GM19025 (cell line): ENCODE results near the gene UPF1.
"Not testable (repeated sequence)": the region's sequence is repeated elsewhere in the genome, so short reads cannot be mapped to it uniquely, and the experiment has no call there.

Experiments used
- ATAC-seq: cut with Tn5 transposase; IDR thresholded peaks from one replicate; pipeline ENCODE4 v1.9.1; 2021; ENCODE audit warnings: mild to moderate bottlenecking, low read depth, moderate library complexity; ENCODE audit not compliant: unreplicated experiment

Gene UPF1

DNA sequence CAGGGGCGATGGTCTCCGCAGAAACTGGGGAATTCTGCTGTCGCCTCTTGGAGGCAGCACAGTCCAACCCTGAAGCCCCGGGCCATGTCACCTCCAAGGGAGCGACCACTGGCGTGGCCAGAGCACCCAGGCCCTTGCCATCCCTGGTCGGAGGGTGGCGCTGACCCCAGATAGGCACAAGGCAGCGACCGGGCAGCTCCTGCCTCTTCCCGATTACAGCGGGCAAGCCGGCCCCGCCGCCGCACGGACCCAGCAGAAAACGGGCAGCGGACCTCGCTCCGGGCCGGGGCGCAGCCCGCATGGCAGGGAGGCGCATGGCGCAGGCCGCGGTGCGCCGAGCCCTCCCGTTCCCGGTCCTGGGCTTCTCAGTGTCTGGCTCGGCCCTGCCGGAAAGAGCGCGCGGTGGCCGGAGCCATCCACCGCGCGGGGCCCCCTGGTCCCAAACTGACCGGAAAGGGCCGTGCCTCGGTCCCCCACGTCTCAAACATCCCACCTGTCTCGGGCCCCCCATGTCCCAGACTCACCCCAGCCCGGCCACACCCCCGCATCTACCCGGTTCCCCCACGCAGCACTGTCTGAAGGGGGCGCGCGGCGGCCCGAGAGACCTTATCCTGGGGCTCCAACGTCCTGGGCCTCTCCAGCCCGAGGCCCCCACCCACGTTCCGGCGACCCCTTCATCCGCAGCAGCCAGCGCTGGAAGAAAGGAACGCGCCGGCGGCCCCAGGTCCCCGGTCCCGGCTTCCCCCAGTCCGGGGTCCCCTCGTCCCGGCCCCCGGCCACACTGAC lies 63.5 kb downstream of the UPF1 start:
- no peak for ATAC-seq

DNA sequence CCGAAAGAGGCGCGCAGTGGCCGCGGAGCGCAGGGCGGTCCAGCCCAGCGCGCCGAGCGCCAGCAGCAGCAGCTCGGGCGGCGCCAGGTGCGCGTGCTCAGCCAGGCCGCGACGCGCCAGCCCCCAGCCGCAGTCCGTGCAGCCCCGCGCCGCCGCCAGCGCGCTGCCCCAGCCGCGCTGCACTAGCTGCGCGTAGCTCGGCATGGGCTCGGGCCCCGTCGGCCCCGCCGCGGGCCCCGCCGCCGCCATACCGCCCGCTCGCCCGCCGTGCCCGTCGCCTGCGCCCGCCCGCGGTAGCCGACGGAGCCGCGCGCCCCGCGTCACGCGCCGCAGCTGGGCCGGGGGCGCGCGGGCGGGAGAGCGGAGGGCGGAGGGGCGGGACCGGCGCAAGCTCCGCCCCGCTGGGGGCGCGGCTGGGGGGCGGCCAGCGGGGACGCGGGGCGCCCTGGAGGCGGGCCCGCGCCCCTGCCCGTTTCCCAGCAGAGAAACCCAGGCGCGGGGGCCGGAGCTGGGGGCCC lies 64.1 kb downstream of the UPF1 start, which contains the start of gene CERS1:
Gene CERS1 (minus strand): TSS at position 335 of the 518 bp plus-strand sequence. CDS start 86 bp downstream, at position 249.
- ATAC-seq, result no peak

DNA sequence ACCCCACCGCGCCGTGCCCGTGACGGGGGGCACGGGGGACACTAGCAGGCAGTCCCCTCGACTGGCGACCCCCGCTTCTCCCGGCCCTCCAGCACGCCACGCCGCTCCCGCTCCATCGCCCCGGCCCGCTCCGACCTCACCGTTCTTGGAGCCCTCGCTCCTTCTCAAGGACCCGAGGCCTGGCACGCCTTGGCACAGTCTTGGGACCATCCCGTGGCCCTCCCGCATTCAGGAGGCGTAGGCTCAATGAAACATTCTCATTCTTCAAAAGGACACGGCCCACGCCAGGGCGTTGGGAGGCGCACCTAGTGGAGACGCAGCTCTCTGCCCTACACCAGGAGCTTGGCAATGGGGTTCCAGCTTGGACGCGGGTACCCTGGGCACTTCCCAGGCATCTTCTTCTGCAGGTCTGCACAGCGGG lies 64.7 kb downstream of the UPF1 start:
- ATAC-seq, result no peak

DNA sequence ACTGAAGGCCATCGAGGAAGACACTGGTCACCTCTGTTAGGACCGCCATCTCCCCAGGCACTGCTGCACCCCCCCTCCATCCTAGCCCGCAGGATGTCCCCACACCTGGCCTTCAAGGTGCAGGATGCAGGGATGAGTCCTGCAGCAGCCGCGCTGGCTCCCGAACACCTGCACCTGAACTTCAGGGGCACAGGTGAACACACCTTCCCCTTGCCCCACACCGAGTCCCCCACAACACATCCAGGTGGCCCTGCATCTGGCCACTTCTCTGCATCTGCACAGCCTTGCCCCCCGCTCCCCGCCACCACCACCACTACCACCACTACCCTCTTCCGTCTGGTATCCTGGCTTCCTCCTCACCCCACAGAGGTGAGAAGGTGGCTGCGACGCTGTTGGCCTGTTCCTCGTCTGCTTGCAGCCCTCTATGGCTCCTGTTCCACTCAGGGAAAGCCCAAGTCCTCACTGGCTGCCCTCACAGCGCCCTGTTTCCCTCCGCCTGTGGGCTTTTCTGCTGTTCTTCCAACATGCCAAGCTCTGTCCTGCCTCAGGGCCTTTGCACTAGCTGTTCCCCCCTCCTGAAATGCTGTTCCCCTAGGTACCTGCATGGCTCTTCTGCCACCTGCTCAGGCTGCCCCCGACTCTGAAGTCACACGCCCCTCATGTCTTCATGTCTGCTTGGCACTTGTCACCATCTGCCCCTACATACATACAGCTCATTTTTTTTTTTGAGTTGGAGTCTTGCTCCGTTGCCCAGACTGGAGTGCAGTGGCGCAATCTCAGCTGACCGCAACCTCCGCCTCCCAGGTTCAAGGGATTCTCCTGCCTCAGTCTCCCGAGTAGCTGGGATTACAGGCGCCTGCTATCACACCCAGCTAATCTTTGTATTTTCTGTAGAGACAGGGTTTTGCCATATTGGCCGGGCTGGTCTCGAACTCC lies 65.6 kb downstream of the UPF1 start:
- no peak for ATAC-seq

DNA sequence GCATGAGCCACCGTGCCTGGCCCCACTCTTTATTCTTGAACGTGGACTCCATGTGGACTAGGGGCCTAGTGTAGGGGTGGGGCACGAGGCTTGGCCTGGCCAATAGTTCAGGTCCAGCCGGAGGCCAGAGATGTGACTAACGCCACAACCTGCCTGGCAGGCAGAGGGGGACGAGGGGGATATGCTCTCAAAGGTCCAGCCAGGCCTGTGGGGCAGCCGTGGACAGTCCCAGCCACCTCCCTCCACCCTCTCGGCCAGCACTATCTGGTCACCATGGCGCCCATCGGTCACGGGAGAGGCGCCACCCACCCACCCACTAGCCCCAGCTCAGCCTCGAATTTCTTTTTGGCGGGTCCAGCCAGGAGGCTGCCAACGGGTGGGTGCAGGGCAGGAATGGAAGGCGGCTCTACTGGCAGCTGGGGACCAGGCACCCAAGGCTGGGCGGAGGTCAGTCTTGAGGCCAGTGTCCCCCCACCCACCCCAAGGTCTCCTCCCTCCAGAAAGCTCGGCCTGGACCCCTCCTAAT lies 66.4 kb downstream of the UPF1 start:
- no peak for ATAC-seq

DNA sequence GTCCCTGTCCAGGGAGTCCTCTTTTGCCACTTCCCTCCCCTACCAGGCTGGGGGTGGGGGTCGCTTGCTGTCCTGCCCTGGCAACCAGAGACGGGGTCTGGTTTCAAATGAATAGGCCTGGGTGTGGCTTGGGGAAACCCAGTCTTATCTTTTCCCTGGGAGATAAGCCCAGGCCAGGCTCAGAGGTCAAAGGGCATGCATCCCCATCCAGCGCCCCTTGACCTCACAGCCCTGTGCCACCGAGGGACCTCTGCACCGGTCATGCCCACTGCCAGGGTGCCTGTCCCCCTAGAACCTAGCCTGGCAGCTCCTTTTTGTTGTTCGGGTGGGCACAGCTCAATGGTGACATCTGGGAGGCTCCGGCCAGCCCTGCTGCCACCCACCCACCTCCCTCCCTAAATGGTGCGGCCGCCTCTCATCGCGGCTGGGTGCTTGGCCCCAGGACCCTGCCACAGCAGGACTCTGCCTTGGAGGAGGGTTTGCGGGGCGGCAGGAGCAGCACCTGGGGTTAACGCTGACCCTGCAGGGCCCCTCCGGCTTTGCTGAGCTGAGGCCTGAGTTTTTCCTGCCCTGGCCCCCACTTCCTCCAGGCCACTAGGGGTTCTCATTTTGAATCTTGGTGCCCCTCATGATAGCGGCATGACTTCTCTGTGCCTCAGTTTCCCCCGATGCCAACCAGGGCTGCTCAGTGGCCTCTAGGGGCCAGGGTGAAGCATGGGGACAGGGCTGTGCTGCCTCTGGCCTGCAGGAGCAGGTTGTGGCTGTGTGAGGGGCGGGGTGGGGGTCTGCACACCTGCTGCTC lies 67.0 kb downstream of the UPF1 start:
- ATAC-seq, result no peak

DNA sequence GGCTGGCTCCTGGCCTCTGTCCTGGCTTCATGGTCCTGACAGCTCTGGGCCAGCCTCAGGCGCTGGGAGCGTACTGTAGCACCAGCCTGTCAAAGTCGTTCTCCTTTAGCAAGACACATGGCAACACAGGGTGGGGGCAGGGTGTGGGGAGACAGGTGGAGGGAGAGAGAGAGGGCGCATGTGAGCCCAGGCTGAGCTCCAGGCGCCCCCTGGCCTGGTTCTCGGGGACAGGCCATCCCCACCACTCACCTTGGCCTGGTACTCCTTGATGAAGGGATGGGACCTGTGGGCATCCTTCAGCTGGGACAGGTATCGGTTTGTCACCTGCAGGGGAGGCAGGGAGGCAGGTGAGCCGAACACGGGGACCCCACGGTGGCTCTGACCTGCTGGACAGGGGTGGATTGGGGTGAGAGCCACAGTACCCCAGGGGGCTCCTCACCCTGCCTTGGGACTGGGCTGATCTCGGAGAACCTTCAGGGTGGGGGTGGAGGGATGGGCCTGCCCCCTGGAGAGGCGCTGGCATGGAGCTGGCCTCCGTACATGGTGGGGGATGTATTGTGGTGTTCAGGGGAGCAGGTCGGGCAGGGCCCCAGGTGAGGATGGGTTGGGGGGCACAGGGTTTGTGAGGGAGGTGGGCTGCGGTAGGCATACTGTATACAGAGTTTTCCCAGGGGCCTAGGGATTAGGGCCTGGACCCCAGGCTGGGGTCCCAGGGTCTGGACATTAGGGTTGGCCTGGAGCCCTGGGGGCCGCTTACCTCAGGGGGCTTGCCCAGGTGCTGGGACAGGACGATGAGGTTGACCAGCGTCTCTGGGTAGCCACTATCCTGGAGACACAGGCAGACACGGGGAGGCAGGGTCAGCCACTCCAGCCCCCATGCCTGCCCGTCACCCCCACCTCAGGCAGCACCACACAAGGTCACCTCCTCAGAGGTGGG lies 68.1 kb downstream of the UPF1 start:
- no peak for ATAC-seq

DNA sequence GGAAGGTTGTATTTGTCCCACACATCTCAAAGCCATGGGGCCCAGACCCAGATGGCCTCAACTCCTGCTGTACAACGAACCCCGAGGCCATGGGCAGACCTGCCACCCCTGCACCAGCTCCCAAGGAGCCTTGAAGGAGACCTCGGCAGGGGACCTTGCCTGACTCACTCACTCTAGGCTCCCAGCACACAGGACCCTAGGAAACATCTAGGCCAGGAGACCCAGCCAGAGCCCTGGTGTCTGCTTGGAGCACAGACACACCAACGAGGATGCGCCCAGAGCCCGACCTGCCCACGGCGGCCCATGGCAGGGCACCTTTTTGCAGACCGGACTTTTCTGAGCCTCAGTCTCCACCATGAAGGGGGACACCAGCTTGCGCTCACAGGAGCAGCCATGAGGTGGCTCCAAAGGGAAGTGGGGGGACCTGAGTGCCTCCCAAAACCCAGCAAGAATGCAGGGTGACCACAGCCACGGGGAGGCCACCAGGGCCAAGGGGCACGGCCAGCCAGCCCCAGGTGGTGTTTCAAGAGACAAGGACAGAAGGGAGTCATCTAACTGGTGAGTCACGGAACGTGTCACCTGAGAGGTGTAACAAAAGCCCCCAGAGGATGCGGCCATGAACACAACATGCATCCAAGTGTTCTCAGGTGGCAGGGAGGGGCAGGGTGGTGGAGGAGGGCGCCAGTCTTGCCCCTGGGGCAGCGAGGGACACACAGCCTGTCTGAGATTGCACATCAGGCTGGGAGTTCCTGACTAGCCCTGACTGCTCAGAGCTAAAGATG lies 69.1 kb downstream of the UPF1 start:
- ATAC-seq, result no peak

DNA sequence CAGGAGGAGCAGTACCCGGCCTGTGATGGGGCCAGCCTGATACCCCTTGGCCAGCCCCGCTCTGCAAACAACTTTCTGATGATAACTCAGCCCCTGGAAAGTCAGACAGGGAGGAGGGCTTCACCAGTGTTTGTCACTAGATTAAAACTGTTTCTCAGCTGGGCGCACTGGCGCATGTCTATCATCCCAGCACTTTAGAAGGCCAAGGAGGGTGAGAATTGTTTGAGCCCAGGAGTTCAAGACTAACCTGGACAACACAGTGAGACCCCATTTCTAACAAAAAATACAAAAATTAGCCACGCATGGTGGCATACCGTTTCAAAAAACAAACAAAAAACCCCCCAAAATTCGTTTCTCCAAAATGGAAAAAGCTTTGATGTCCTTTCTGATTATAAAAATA lies 69.7 kb downstream of the UPF1 start:
- ATAC-seq, result no peak

DNA sequence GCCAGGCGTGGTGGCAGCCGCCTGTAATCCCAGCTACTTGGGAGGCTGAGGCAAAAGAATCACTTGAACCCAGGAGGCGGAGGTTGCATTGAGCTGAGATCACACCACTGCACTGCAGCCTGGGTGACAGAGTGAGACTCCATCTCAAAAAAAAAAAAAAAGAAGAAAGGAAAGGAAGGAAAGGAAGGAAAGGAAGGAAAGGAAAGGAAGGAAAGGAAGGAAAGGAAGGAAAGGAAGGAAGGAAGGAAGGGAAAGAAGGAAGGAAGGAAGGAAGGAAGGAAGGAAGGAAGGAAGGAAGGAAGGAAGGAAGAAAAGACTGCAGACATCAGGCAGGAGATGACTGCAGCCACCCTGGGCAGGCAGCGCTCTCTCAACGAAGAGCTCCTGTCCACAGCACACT lies 70.8 kb downstream of the UPF1 start:
- ATAC-seq, result not testable (repeated sequence)

DNA sequence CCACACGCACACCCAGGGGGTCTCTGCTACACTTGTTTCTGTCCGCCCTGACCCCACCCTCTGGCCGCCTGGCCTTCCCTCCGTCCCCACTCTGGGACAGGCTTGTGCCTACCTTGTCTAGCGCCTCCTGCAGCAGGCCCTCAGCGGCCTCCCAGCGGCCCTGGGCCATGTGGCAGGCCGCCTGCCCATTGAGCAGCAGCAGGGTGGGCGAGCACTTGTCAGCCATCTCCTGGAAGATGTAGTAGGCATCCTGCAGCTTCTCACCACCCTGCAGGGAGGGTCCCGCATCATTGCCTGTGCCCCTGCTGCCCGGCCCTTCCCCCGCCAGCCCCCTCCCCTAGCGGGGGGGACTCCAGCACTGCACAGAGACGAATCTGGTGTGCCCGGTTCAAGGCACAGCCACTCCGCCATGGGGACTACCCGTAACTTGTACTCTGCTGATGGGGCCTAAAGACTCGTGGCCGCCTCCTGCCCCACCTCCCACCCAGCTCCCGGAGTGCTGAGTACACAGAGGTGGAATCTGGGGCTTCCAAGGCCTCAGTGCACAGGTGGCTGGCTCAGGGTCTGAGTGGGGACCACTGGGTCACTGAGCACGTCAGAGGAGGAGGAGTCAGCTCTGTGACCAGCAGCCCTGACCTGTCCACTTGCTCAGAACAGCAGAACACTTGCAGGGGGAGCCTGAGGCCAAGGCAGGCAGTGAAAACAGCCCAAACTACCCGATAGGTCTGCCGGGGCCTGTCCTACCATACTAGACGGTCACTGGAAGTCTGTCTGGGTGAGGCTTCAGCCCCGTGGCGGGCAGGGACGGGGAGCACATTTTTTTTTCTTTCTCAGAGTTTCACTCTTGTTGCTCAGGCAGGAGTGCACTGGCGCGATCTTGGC lies 71.6 kb downstream of the UPF1 start:
- ATAC-seq, result no peak

DNA sequence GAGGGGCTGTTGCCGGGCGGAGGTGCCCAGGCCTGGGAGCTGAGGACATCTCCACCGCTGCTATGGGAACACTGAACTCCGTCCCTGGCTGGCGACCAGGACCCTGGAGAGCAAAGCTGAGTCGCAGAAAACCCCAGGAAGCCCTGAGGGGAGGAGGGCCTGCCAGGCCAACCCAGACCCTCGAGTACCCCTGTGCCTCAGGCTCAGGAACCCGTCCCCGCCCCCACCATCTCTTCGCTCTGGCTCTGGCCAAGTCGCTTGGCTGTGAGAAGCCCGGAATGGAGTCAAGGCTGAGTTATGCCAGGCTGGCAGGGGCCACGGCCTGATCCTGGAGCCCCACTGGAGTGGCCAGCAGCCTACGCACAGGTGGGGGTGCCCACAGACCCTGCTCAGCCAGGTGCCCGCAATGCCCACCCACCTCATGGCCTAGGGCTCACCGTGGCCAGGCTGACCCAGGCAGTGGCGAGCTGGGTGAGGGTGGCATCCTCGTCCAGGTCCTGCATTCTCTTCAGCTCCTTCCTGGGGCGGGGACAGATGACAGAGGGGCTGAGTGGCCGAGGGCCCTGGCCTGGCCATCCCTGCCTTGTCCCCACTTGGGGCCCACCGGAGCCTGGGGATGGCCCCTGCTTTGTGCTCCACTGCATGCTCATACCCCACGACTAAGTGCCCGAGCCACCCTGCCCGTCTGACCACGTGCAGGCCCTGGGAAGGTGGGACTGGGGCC lies 72.7 kb downstream of the UPF1 start:
- ATAC-seq, result no peak

DNA sequence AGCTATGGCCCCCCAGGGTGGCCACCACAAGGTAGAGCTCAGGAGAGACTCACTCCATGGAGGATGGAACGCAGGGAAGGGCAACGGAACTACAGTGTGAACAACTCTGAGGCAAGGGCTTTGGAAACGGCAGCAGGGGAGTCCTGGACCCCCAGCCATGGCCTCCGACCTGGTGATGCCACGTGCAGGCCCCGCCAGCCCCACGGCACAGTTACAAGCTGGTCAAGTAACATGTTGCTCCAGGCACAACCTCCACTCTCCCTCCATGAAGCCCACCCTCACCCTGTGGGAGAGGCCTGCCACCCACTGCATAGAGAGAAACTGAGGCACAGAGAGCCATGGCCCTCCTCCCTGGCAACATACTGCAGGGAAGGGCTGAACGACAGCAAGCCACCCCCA lies 73.3 kb downstream of the UPF1 start:
- ATAC-seq, result no peak

DNA sequence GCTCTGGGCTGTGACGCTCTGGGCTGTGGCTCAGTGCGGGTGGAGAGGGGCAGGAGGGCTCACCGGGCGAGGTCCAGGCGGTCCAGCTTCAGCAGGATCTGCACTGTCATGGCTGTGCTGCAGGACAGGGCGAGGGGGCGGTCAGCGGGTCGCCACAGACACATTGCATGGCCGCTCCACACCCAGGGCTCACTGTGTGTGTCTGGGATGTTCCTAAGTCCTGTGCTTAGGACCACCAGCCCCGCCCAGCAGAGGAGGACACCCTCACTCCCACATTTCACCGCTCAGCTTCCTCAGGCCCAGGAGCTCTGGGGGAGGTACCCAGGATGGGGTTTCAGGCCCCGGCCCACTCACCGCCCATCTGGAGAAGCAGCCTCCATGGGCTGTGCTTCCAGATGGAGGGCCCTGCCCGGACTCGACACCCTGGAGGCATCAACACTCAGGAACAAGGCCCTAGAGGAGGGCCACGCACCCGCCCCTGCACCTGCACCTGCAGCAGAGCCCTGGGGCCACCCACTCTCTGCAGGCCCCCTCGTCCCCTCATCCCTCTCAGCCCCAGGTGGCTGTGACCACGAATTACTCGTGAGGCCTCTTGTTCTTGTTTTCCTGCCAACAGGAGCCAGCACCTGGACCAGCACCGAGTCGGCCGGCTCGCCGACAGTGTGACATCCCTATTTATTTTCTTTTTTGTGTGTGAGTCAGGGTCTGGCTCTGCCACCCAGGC lies 73.9 kb downstream of the UPF1 start:
- ATAC-seq, result no peak

DNA sequence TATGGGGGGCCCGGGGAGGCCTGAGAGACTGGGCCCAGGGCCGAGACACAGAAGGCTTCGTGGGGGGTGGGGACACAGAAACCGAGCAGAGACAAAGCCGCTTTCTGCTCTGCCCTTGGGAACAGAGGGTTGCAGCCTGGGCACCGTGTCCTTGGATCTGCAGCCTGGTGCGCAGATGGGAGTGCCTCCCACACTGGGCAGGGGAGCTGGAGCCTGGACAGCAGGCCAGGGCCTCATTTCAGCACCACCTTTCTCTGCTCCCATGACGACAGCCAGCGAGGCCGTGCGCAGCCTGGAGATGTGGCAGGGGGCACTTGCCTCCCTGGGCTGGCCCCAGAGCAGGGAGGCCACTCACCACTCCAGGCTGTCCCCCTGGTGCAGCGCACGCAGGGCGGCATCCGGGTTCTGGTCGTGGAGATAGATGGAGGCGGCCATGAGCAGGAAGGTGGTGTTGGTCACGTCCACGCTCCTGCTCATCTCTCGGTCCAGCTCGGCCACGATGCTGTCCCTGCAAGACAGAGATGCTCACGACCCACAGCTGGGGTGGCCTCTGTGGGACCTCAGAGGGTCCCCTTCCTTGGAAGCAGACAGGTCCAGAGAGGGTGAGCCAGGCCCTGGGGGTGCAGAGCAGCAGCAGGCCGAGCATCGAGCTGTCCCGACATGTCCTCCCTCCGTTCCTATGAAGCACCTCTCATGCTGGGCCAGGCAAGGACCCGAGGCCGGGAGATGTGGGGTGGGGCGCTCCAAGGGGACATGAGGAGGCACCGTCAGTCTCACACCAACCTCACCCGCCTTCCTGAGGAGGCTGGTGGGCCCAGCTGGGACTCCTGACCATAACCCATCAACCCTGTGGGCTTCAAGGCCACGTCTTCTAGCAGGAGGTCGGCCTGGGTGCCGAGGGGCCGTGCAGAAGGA lies 75.1 kb downstream of the UPF1 start:
- ATAC-seq, result no peak
